H1 (cell line): Measurements from ENCODE around the gene RENBP. TPM values are rescaled to one million over a fixed set of nuclear protein-coding genes. Genes with fewer than 3 reads are reported as not detected.

Source experiments
- CTCF ChIA-PET: fragments of 300-600 bp; sonication (Branson Sonifier 250); formaldehyde crosslinking; loops from one replicate; lab custom pipeline; 2021; ENCODE audit not compliant: partially characterized antibody; lab: Charles Lee
- POLR2A ChIA-PET: fragments of 300-600 bp; sonication (Branson Sonifier 250); formaldehyde crosslinking; loops from one replicate; lab custom pipeline; 2021; ENCODE audit warnings: inconsistent platforms; ENCODE audit not compliant: partially characterized antibody; lab: Charles Lee
- DNase-seq, 2 experiments: peaks; one replicate each; pipeline versions ENCODE4 v3.0.0 to v3.0.0-alpha.2; 2010 to 2022; ENCODE audit warnings: low spot score in 2 of 2, low read depth in 1 of 2, mixed read lengths in 1 of 2
- FAIRE-seq: peaks from 2 replicates; lab custom pipeline; 2011; peaks lifted over from hg19 to GRCh38; lab: Jason Lieb, UNC
- H2AFZ ChIP-seq: 2 replicates; pipeline ENCODE4 v1.8.1; 2012; ENCODE audit warnings: low read length, inconsistent platforms
- H2AK5ac ChIP-seq: 2 replicates; pipeline ENCODE4 v1.6.1; 2013; ENCODE audit warnings: low read depth, low read length
- H2BK120ac ChIP-seq: replicated peaks from 2 replicates; pipeline ENCODE3; 2013; ENCODE audit warnings: low read depth, low read length, inconsistent platforms
- H2BK12ac ChIP-seq: 2 replicates; pipeline ENCODE4 v1.6.1; 2013; ENCODE audit warnings: low read depth, low read length
- H2BK15ac ChIP-seq: 2 replicates; pipeline ENCODE4 v1.6.1; 2013; ENCODE audit warnings: low read length
- H2BK20ac ChIP-seq: 2 replicates; pipeline ENCODE4 v1.6.1; 2013; ENCODE audit warnings: low read length
- H2BK5ac ChIP-seq: 2 replicates; pipeline ENCODE4 v1.6.1; 2013; ENCODE audit warnings: low read depth, low read length
- H3K14ac ChIP-seq: 2 replicates; pipeline ENCODE4 v1.6.1; 2013; ENCODE audit warnings: inconsistent platforms; ENCODE audit not compliant: insufficient read length
- H3K18ac ChIP-seq: 2 replicates; pipeline ENCODE4 v1.6.1; 2013; ENCODE audit warnings: low read length; ENCODE audit errors: extremely low read depth
- H3K23ac ChIP-seq: 2 replicates; pipeline ENCODE4 v1.6.1; 2013; ENCODE audit warnings: inconsistent platforms; ENCODE audit not compliant: insufficient read length
- H3K23me2 ChIP-seq: 2 replicates; pipeline ENCODE4 v1.6.1; 2013; ENCODE audit warnings: low read depth, low read length
- H3K27ac ChIP-seq: 2 replicates; pipeline ENCODE4 v1.6.1; 2011; ENCODE audit warnings: low read depth, low read length, inconsistent platforms
- H3K27me3 ChIP-seq, 4 experiments: replicated peaks in 1 of 4; 1 replicate in 1 of 4; 2 replicates in 3 of 4; pipeline versions ENCODE4 v1.6.1 to v1.8.1; 2011 to 2013; ENCODE audit warnings: low read length in 3 of 4, mild to moderate bottlenecking in 3 of 4, inconsistent platforms in 2 of 4, mixed read lengths in 2 of 4, moderate library complexity in 1 of 4; ENCODE audit not compliant: control insufficient read depth in 3 of 4, insufficient read depth in 3 of 4; ENCODE audit errors: extremely low read depth in 1 of 4
- H3K36me3 ChIP-seq, 4 experiments: 2 replicates each; pipeline versions ENCODE4 v1.6.1 to v1.8.1; 2011 to 2013; ENCODE audit warnings: mild to moderate bottlenecking in 4 of 4, low read length in 3 of 4, moderate library complexity in 2 of 4, control low read depth in 1 of 4, inconsistent platforms in 1 of 4; ENCODE audit not compliant: insufficient read depth in 4 of 4, control insufficient read depth in 2 of 4
- H3K4ac ChIP-seq: replicated peaks from 2 replicates; pipeline ENCODE3; 2013; ENCODE audit warnings: low read length, low read depth, mixed read lengths, inconsistent platforms; ENCODE audit not compliant: insufficient read length
- H3K4me1 ChIP-seq, 4 experiments: replicated peaks in 1 of 4; 1 replicate in 1 of 4; 2 replicates in 3 of 4; pipeline versions ENCODE4 v1.6.1 to v1.8.1; 2011 to 2013; ENCODE audit warnings: low read length in 3 of 4, inconsistent platforms in 2 of 4, mixed read lengths in 1 of 4; ENCODE audit not compliant: insufficient read depth in 4 of 4, control insufficient read depth in 3 of 4
- H3K4me2 ChIP-seq, 2 experiments: 2 replicates each; pipeline versions ENCODE4 v1.6.1 to v1.8.1; 2011 to 2013; ENCODE audit warnings: low read depth in 2 of 2, low read length in 2 of 2, control low read depth in 1 of 2, inconsistent platforms in 1 of 2, mild to moderate bottlenecking in 1 of 2; ENCODE audit not compliant: insufficient read depth in 1 of 2
- H3K4me3 ChIP-seq, 4 experiments: fragments of 200-600, 300-600 bp in 1 of 4; sonication (generic), shearing (Covaris generic), sonication (Bioruptor Twin) in 1 of 4; 2 replicates each; pipeline versions ENCODE4 v1.5.1 to v1.8.1; 2011 to 2016; ENCODE audit warnings: low read length in 4 of 4, low read depth in 3 of 4, control low read depth in 2 of 4, inconsistent platforms in 2 of 4, mild to moderate bottlenecking in 2 of 4, mixed read lengths in 1 of 4, moderate library complexity in 1 of 4; ENCODE audit not compliant: insufficient read depth in 2 of 4; ENCODE audit errors: extremely low read depth in 1 of 4
- H3K56ac ChIP-seq: replicated peaks from 2 replicates; pipeline ENCODE3; 2013; ENCODE audit warnings: low read depth, mild to moderate bottlenecking, mixed read lengths, low read length, inconsistent platforms; ENCODE audit not compliant: insufficient read length
- H3K79me1 ChIP-seq: 2 replicates; pipeline ENCODE4 v1.6.1; 2013; ENCODE audit warnings: low read depth, low read length, control low read depth
- H3K79me2 ChIP-seq, 2 experiments: 2 replicates each; pipeline versions ENCODE4 v1.6.1 to v1.8.1; 2012 to 2013; ENCODE audit warnings: low read length in 2 of 2, mild to moderate bottlenecking in 2 of 2, inconsistent platforms in 1 of 2; ENCODE audit not compliant: insufficient read depth in 2 of 2, control insufficient read depth in 1 of 2
- H3K9ac ChIP-seq, 4 experiments: replicated peaks in 1 of 4; 1 replicate in 1 of 4; 2 replicates in 3 of 4; pipeline versions ENCODE4 v1.6.1 to v1.8.1; 2011 to 2013; ENCODE audit warnings: low read depth in 3 of 4, low read length in 3 of 4, control low read depth in 2 of 4, mild to moderate bottlenecking in 2 of 4, moderate library complexity in 2 of 4, inconsistent platforms in 1 of 4; ENCODE audit errors: extremely low read depth in 1 of 4
- H3K9me3 ChIP-seq, 2 experiments: 2 replicates each; pipeline versions ENCODE4 v1.6.1 to v1.8.1; 2012 to 2013; ENCODE audit warnings: mild to moderate bottlenecking in 2 of 2, moderate library complexity in 2 of 2, control low read depth in 1 of 2, inconsistent platforms in 1 of 2, low read depth in 1 of 2, low read length in 1 of 2, mixed read lengths in 1 of 2; ENCODE audit not compliant: insufficient read depth in 2 of 2
- H4K20me1 ChIP-seq, 2 experiments: replicated peaks in 1 of 2; 2 replicates each; pipeline versions ENCODE3 to v1.8.1; 2011 to 2013; ENCODE audit warnings: inconsistent platforms in 2 of 2, low read length in 2 of 2, mild to moderate bottlenecking in 1 of 2; ENCODE audit not compliant: insufficient read depth in 2 of 2, control insufficient read depth in 1 of 2
- H4K5ac ChIP-seq: 2 replicates; pipeline ENCODE4 v1.6.1; 2013; ENCODE audit warnings: low read length, low read depth, mixed read lengths, inconsistent platforms; ENCODE audit not compliant: insufficient read length
- H4K8ac ChIP-seq: 2 replicates; pipeline ENCODE4 v1.8.0; 2013; ENCODE audit warnings: mild to moderate bottlenecking, moderate library complexity, low read length, inconsistent platforms; ENCODE audit not compliant: insufficient read depth; ENCODE audit errors: extremely low read depth
- H4K91ac ChIP-seq: replicated peaks from 2 replicates; pipeline ENCODE3; 2013; ENCODE audit warnings: low read length, mixed read lengths, inconsistent platforms; ENCODE audit not compliant: insufficient read length
- ASH2L ChIP-seq: fragments of 200-600, 300-600 bp; sonication (generic); IDR thresholded peaks from one replicate; pipeline ENCODE4 v1.7.1; 2017; ENCODE audit warnings: low read length
- CEBPB ChIP-seq: IDR thresholded peaks from 2 replicates; pipeline ENCODE4 v1.6.1; 2012; ENCODE audit warnings: low read depth, low read length
- KDM4A ChIP-seq: IDR thresholded peaks from one replicate; pipeline ENCODE4 v1.7.1; 2012; ENCODE audit warnings: low read depth, mild to moderate bottlenecking, moderate library complexity, low read length, inconsistent platforms; ENCODE audit not compliant: severe bottlenecking
- POLR2AphosphoS5 ChIP-seq: IDR thresholded peaks from 2 replicates; pipeline ENCODE4 v1.6.1; 2011; ENCODE audit warnings: low read depth, low read length
- SIN3A ChIP-seq, 2 experiments: IDR thresholded peaks in 1 of 2; conservative IDR thresholded peaks in 1 of 2; 2 replicates each; pipeline ENCODE4 v1.6.1; 2011 to 2012; ENCODE audit warnings: low read length in 2 of 2, improper control_type of control experiment in 1 of 2, low read depth in 1 of 2, mild to moderate bottlenecking in 1 of 2
- SIRT6 ChIP-seq: IDR thresholded peaks from one replicate; pipeline ENCODE4 v1.7.1; 2012; ENCODE audit warnings: low read length, inconsistent platforms
- WGBS, 2 experiments: shearing (Covaris generic) in 1 of 2; methylation state at CpG; one replicate each; pipeline versions ENCODE4 v1.1.6 to v1.1.7; 2013 to 2015; ENCODE audit warnings: low lambda C conversion rate in 2 of 2, mixed read lengths in 2 of 2, inconsistent platforms in 1 of 2, low coverage in 1 of 2, missing lambda C conversion rate in 1 of 2; ENCODE audit not compliant: insufficient replicate concordance in 2 of 2, insufficient coverage in 1 of 2, insufficient read length in 1 of 2; ENCODE audit errors: extremely low coverage in 1 of 2, missing lambda C conversion rate in 1 of 2; 5-methylcytosine and 5-hydroxymethylcytosine counted together
- polyA plus RNA-seq, 7 experiments: library from polyadenylated mRNA; depleted of rRNA in 3 of 7; stranded (reverse) in 5 of 7; unstranded in 2 of 7; fragments of >200 nt in 5 of 7; fragments of 200-250 nt in 2 of 7; gene quantifications; 1 replicate in 5 of 7; 2 replicates in 1 of 7; 4 replicates in 1 of 7; pipeline versions ENCODE4 v1.2.1 to v1.2.3, GENCODE V29; 2011 to 2013; ENCODE audit warnings: missing spikeins in 2 of 7, mixed read lengths in 2 of 7
- total RNA-seq: library from RNA; stranded (reverse); fragmentation: NEBNext Ultra II Directional; extraction: Animal tissue kit (Norgen Biotek cat#: 25700); gene quantifications from 2 replicates; pipeline ENCODE4 v1.2.1, GENCODE V29; 2021

The RENBP gene
- total and polyA plus RNA-seq, 2 of the 8 experiments (the other 6 are each of a cell fraction or from before 2014, with no cell fraction given): 12.4 to 21.8 TPM

GRCh38 chrX:153939573-153939972 is 4.9 kb downstream of the RENBP start:
- Histone ChIP-seq H3K14ac (no peak overlapping the region), H3K9ac (no peak overlapping the region), H3K79me1 (no peaks in the 10 kb centered on the region), H3K79me2 (no peaks in the 10 kb centered on the region), H2AK5ac (no peak overlapping the region), H3K36me3 (no peaks in the 10 kb centered on the region), H3K23ac (no peak overlapping the region), H3K9me3 (no peaks in the 10 kb centered on the region), H2BK12ac (no peak overlapping the region), H3K4me1 (peaks cover 4 to 14% (median 8%) of the 10 kb centered on the region in 4 experiments), H3K56ac (no peak overlapping the region), H3K4ac (no peak overlapping the region), H2BK20ac (no peak overlapping the region), H4K5ac (no peak overlapping the region), H3K27ac (no peak overlapping the region), H4K91ac (no peak overlapping the region), H2BK15ac (no peak overlapping the region), H3K23me2 (no peaks in the 10 kb centered on the region), H3K27me3 (no peaks in the 10 kb centered on the region), H4K8ac (no peak overlapping the region), H2BK120ac (no peak overlapping the region), H2BK5ac (no peak overlapping the region), H3K4me2 (peak overlapping the region; percentile 18 to 21; a peak in 2 of 4 replicates), H3K4me3 (no peak overlapping the region), H2AFZ (no peak overlapping the region), H4K20me1 (no peaks in the 10 kb centered on the region), H3K18ac (no peak overlapping the region; the same call in 1 of the 2 replicates)
- POLR2A ChIA-PET: interaction anchor here (0.8 to 18.9 kb wide), 5 partner anchors 15 to 54 kb away, joined by 3 to 231 read pairs (median 4); partner anchors contain the start of genes ARHGAP4, L1CAM and TMEM187
- WGBS, 2 experiments: 87% methylated on average over 4 of the region's 7 CpGs; no CpG with 5 or more reads in 1 of the 2 experiments
- CTCF ChIA-PET: interaction anchor here (0.6 to 19.6 kb wide), 11 partner anchors 9 to 172 kb away, joined by 3 to 272 read pairs (median 4); partner anchors contain the start of genes ARHGAP4 and RENBP
- DNase-seq (no peak), FAIRE-seq (no peak)
- no peak for TF ChIP-seq CEBPB
- TF ChIP-seq SIRT6: no peak
- TF ChIP-seq ASH2L: no peak
- no peak for TF ChIP-seq SIN3A (conservative IDR thresholded peaks at IDR 0.05 in 1 of 2, IDR thresholded peaks at IDR 0.05 in 1 of 2; ENCODE audit: low read depth in 1 of 2, low read length in 2 of 2)
- TF ChIP-seq POLR2AphosphoS5: no peak
- TF ChIP-seq KDM4A: no peak
